T-helper 17 cell (primary cell): ENCODE data around the gene RMND1. TPM values are rescaled to one million over a fixed set of nuclear protein-coding genes. Genes with fewer than 3 reads are reported as not detected.
"Not testable (repeated sequence)": the region's sequence is repeated elsewhere in the genome, so short reads cannot be mapped to it uniquely, and the experiment has no call there.

Experiments used
- ATAC-seq: fragments of 150-1000 bp; cut with Tn5 transposase; 2 replicates; pipeline ENCODE4 v1.10.0; 2021; ENCODE audit warnings: mild to moderate bottlenecking, moderate library complexity
- DNase-seq, 3 donors: peaks; one replicate each; pipeline versions ENCODE4 v3.0.0 to v3.0.0-alpha.2; 2020 to 2021
- H3K9me3 ChIP-seq: one replicate; pipeline ENCODE4 v1.7.0; 2013; ENCODE audit warnings: low read length, mild to moderate bottlenecking; ENCODE audit not compliant: control insufficient read depth, poor library complexity, severe bottlenecking
- H3K27ac Mint-ChIP-seq: one replicate; pipeline ENCODE4 v1.8.0; 2022; ENCODE audit warnings: mild to moderate bottlenecking, moderate library complexity, mixed read lengths
- H3K27me3 Mint-ChIP-seq: one replicate; pipeline ENCODE4 v1.8.0; 2022; ENCODE audit warnings: mixed read lengths
- H3K36me3 Mint-ChIP-seq: one replicate; pipeline ENCODE4 v1.8.0; 2022; ENCODE audit warnings: low read depth, mixed read lengths
- H3K4me1 Mint-ChIP-seq: one replicate; pipeline ENCODE4 v1.8.0; 2022; ENCODE audit warnings: mild to moderate bottlenecking, mixed read lengths
- H3K4me3 Mint-ChIP-seq: one replicate; pipeline ENCODE4 v1.8.0; 2022; ENCODE audit warnings: mild to moderate bottlenecking, moderate library complexity, mixed read lengths
- total RNA-seq, 4 donors: library from RNA in 2 of 4; stranded (reverse) in 2 of 4; gene quantifications; one replicate each; pipeline ENCODE4 v1.2.3 and lab custom pipeline; 2022 to 2026

The RMND1 gene
- total RNA-seq, 2 donors from 2014 or later = 7.0 to 8.5 TPM

GRCh38 chr6:151482290-151482689, 30.4 kb upstream of the RMND1 start:
- peak overlapping the region; percentile 89 for H3K4me3 Mint-ChIP-seq
- DNase-seq (no peak), ATAC-seq (peak; percentile 76)
- no peaks in the 10 kb centered on the region for H3K27me3 Mint-ChIP-seq
- peaks cover 12% of the 10 kb centered on the region for H3K4me1 Mint-ChIP-seq
- no peaks in the 10 kb centered on the region for H3K9me3 ChIP-seq
- H3K36me3 Mint-ChIP-seq = no peaks in the 10 kb centered on the region
- peak overlapping the region; percentile 95 for H3K27ac Mint-ChIP-seq

GRCh38 chr6:151481786-151482185, 29.9 kb upstream of the RMND1 start:
- Mint-ChIP-seq H3K36me3 (no peaks in the 10 kb centered on the region), H3K27me3 (no peaks in the 10 kb centered on the region), H3K4me1 (peaks cover 12% of the 10 kb centered on the region), H3K4me3 (peak overlapping the region; percentile 89), H3K27ac (peak overlapping the region; percentile 95)
- no peak for DNase-seq
- peak; percentile 40 for ATAC-seq
- no peaks in the 10 kb centered on the region for H3K9me3 ChIP-seq

- no peak overlapping the region for H3K27ac Mint-ChIP-seq
- no peaks in the 10 kb centered on the region for H3K9me3 ChIP-seq
- peaks cover 17% of the 10 kb centered on the region for H3K4me1 Mint-ChIP-seq
- H3K27me3 Mint-ChIP-seq = no peaks in the 10 kb centered on the region
- H3K4me3 Mint-ChIP-seq = no peak overlapping the region
- no peaks in the 10 kb centered on the region for H3K36me3 Mint-ChIP-seq
- no peak for DNase-seq
- ATAC-seq = no peak
These were observed 26.7 kb upstream of the RMND1 start for GRCh38 chr6:151478670-151479069.

- ATAC-seq (no peak), DNase-seq (no peak)
- Mint-ChIP-seq H3K36me3 (no peaks in the 10 kb centered on the region), H3K27ac (no peak overlapping the region), H3K27me3 (no peaks in the 10 kb centered on the region), H3K4me3 (no peak overlapping the region), H3K4me1 (peaks cover 16% of the 10 kb centered on the region)
- H3K9me3 ChIP-seq = no peaks in the 10 kb centered on the region
These were observed 25.8 kb upstream of the RMND1 start for GRCh38 chr6:151477726-151478125.

- H3K4me1 Mint-ChIP-seq = peaks cover 5% of the 10 kb centered on the region
- peak in 2 of 3 donors; percentile 15 to 19 for DNase-seq
- no peaks in the 10 kb centered on the region for H3K9me3 ChIP-seq
- H3K4me3 Mint-ChIP-seq = peak overlapping the region; percentile 9
- H3K27ac Mint-ChIP-seq = peak overlapping the region; percentile 32
- peak; percentile 50 for ATAC-seq
- no peaks in the 10 kb centered on the region for H3K27me3 Mint-ChIP-seq
- no peaks in the 10 kb centered on the region for H3K36me3 Mint-ChIP-seq
These were observed 24.0 kb upstream of the RMND1 start for GRCh38 chr6:151475653-151476523.

DNA sequence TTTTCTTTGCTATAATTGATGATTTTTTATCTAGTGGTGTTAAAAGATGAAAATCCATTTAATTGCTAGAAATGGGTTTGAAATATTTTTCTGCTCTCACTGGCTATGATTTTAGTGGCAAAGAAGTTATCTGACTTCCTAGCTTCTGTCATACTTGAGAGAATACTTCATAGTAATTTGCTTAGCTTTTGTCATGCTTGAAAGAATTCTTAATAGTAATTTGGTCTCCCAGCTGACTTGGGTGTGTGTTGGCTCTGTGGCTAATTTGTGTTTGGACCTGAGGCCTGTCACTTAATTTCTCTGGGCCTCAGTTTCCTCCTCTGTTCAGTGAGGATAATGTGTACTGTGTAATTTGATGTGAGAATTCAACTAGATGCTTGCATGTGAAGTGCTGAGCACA, 12.8 kb upstream of the RMND1 start:
- H3K9me3 ChIP-seq = no peaks in the 10 kb centered on the region
- Mint-ChIP-seq H3K4me1 (peaks cover 5% of the 10 kb centered on the region), H3K27me3 (no peaks in the 10 kb centered on the region), H3K36me3 (peaks cover 3% of the 10 kb centered on the region), H3K27ac (no peak overlapping the region), H3K4me3 (no peak overlapping the region)
- DNase-seq (no peak), ATAC-seq (no peak)

DNA sequence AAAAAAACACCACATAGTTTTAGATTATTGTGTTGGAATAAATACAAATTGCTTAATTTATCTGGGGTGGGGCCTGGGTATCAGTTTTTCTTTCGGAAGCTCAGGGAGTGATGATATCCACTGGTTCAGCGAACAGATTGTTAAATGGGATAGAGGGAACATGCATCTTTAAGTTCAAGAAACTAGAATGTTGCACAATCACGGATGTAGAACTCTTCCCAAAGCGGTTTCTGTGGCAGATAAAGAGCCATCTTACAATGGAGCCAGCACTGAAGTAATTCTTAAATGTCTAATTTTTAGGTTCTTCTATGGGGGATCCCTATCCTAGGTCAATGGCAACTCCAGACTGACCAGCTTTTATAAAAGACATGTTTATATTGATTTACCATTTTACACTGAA, 9.7 kb upstream of the RMND1 start:
- H3K4me1 Mint-ChIP-seq = peaks cover 9% of the 10 kb centered on the region
- no peaks in the 10 kb centered on the region for H3K9me3 ChIP-seq
- no peak overlapping the region for H3K27ac Mint-ChIP-seq
- peaks cover 3% of the 10 kb centered on the region for H3K36me3 Mint-ChIP-seq
- H3K4me3 Mint-ChIP-seq = peak overlapping the region; percentile 36
- H3K27me3 Mint-ChIP-seq = no peaks in the 10 kb centered on the region
- DNase-seq (no peak), ATAC-seq (no peak)

DNA sequence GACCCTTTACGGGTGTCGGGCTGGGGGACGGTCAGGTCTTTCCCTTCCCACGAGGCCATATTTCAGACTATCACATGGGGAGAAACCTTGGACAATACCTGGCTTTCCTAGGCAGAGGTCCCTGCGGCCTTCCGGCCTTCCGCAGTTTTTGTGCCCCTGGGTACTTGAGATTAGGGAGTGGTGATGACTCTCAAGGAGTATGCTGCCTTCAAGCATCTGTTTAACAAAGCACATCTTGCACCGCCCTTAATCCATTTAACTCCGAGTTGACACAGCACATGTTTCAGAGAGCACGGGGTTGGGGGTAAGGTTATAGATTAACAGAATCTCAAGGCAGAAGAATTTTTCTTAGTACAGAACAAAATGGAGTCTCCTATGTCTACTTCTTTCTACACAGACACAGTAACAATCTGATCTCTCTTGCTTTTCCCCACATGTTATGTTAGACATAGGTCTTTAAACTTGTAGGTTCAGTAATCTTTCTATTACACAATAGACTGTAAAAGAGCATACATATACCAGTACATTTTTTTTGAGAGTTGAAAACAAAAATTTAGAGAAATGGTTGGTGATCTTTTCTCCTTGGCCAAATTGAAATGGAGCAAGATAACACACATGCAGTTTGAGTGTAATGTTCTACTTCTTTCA, 3.9 kb upstream of the RMND1 start:
- H3K4me1 Mint-ChIP-seq = peaks cover 31% of the 10 kb centered on the region
- H3K27me3 Mint-ChIP-seq, H3K36me3 Mint-ChIP-seq, H3K9me3 ChIP-seq, ATAC-seq, DNase-seq, H3K27ac Mint-ChIP-seq, H3K4me3 Mint-ChIP-seq: not testable (repeated sequence)

DNA sequence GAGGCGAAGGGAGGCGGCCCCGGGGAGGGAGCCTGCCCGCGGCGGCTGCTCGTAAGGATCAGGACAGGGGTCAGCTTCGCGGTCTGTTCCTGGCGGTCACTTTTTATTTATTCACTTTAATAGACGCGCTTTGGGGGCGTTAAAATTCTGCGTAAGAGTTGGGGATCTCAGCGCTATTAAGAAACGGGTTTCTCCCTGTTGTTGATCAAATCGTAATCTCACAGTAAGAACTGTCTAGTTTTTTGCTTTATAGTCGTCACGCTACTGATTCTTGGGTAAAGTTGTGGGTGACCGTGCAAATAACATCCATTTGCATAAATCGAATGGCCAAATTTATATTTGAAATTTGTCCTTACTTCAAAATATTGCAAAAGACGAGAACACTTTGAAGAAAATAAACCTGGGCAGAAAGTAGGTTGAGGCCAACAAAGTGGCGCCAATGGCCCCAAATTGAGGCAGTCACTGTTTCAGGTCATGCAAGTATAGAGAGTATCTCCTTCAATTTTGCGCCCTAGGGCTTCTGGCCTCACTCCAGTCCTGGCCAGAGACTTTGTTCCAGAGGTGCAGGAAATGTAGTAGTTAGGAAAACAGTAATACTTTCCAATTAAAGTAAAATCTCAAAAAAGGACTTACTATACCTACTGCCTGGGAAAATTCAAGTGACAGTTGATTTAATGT, 963 bp upstream of the RMND1 start:
- ATAC-seq = no peak
- no peaks in the 10 kb centered on the region for H3K27me3 Mint-ChIP-seq
- H3K27ac Mint-ChIP-seq = peak overlapping the region; percentile 97
- H3K4me3 Mint-ChIP-seq = peak overlapping the region; percentile 96
- H3K36me3 Mint-ChIP-seq = peaks cover 4% of the 10 kb centered on the region
- H3K4me1 Mint-ChIP-seq = peaks cover 38% of the 10 kb centered on the region
- no peak for DNase-seq
- no peaks in the 10 kb centered on the region for H3K9me3 ChIP-seq

DNA sequence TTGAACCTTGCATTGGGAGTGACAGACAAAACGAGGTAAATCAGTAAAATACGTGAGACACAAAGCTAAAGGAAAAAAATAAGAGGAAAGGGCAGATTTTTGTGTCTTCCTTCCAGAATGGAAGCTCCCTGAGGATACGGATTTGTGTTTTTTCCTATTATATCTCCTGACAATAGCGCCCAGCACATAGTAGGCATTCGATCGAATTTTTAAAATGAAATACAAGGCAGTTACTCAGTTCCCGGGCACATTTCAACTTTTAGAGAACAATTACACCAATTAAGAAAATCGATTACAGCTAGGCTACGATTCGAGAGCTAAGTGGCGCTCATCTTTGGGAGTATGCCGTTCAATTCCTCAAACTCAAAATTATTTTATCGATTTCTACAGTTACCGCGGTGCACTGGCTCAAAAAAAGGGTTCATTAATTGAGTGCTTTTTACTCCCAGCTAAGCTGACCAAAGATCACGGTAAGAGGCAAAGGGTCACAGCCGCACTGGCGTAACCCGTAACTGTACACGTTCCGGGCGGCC, 443 bp downstream of the RMND1 start:
- peaks cover 35% of the 10 kb centered on the region for H3K4me1 Mint-ChIP-seq
- no peaks in the 10 kb centered on the region for H3K27me3 Mint-ChIP-seq
- H3K27ac Mint-ChIP-seq = peak overlapping the region; percentile 97
- peak overlapping the region; percentile 96 for H3K4me3 Mint-ChIP-seq
- no peak for DNase-seq
- ATAC-seq = no peak
- H3K9me3 ChIP-seq = no peaks in the 10 kb centered on the region
- H3K36me3 Mint-ChIP-seq = peaks cover 4% of the 10 kb centered on the region

DNA sequence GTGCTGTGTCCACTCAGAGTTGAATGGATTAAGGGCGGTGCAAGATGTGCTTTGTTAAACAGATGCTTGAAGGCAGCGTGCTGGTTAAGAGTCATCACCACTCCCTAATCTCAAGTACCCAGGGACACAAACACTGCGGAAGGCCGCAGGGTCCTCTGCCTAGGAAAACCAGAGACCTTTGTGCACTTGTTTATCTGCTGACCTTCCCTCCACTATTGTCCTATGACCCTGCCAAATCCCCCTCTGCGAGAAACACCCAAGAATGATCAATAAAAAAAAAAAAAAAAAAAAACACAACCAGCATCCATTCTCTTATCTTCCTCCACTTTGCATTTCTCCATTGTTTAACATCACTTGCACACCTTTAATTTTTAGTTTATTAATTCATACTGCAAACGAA, 998 bp downstream of the RMND1 start:
- not testable (repeated sequence) for ATAC-seq, H3K9me3 ChIP-seq, DNase-seq, H3K27me3 Mint-ChIP-seq, H3K36me3 Mint-ChIP-seq
- Mint-ChIP-seq H3K4me3 (peak overlapping the region; percentile 96), H3K4me1 (peaks cover 33% of the 10 kb centered on the region), H3K27ac (peak overlapping the region; percentile 97)

GRCh38 chr6:151448623-151449022, 3.3 kb downstream of the RMND1 start:
- Mint-ChIP-seq H3K27ac (no peak overlapping the region), H3K36me3 (peaks cover 4% of the 10 kb centered on the region), H3K4me3 (no peak overlapping the region), H3K27me3 (no peaks in the 10 kb centered on the region), H3K4me1 (peaks cover 31% of the 10 kb centered on the region)
- DNase-seq = no peak
- H3K9me3 ChIP-seq = no peaks in the 10 kb centered on the region
- ATAC-seq = no peak

DNA sequence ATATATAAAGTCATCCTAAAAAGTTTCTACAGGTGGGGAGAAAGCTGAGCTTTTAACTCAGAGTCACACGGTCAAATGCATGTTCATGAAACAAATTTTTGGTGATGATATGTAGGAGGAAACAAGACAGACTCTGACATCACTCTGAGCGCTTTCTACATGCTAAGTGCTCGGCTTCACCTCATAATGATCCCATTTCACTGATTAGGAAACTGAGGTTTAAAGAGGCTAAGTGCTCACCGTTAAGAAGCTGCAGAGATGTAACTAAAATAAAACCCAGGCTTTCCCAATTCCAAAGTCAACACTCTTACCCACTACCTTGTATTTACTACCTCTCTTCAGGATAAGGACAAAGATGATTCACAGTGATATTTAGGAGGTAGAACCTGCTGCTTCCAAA, 4.7 kb downstream of the RMND1 start:
- peaks cover 33% of the 10 kb centered on the region for H3K4me1 Mint-ChIP-seq

More for the DNA sequence above, 4.7 kb downstream of the RMND1 start:
- Mint-ChIP-seq H3K27ac (peak overlapping the region; percentile 55), H3K4me3 (no peak overlapping the region), H3K36me3 (peaks cover 3% of the 10 kb centered on the region), H3K27me3 (no peaks in the 10 kb centered on the region)
- ATAC-seq (no peak), DNase-seq (no peak)
- H3K9me3 ChIP-seq = no peaks in the 10 kb centered on the region
